ENCODE measurements around the gene ERC2. TPM values are rescaled to one million over a fixed set of nuclear protein-coding genes. Genes with fewer than 3 reads are reported as not detected.

The ERC2 gene
- polyA plus RNA-seq, 3 donors, result not detected

GRCh38 chr3:55701997-55702396 lies 766.3 kb downstream of the ERC2 start:
- intact Hi-C loops (cut with micrococcal nuclease), result no loop called here
- H3K27ac Mint-ChIP-seq, result no peak overlapping the region
- H3K27me3 ChIP-seq (ENCODE audit: control insufficient read depth in 2 of 2, insufficient read depth in 2 of 2, low read length in 2 of 2), result peaks cover 0 to 4% of the 10 kb centered on the region in 2 donors
- peaks cover 0 to 3% (median 2%) of the 10 kb centered on the region in 7 donors for H3K9me3 Mint-ChIP-seq
- no peaks in the 10 kb centered on the region for H3K4me1 ChIP-seq (ENCODE audit: control insufficient read depth in 1 of 2, insufficient read depth in 2 of 2, low read length in 2 of 2)
- DNase-seq, result no peak
- no peak overlapping the region for H3K9ac ChIP-seq (ENCODE audit: insufficient read depth, low read length, poor library complexity, severe bottlenecking)
- H4K20me1 ChIP-seq (ENCODE audit: insufficient read depth, low read length), result no peaks in the 10 kb centered on the region
- TF ChIP-seq CTCF (IDR thresholded peaks at IDR 0.05), result no peak
- WGBS (ENCODE audit: insufficient coverage), result 63% methylated on average over 1 of the region's 3 CpGs
- no peak overlapping the region for H3K4me3 Mint-ChIP-seq
- no peaks in the 10 kb centered on the region for H3K36me3 ChIP-seq (replicated peaks in 1 of 2; ENCODE audit: control insufficient read depth in 1 of 2, insufficient read depth in 2 of 2, low read length in 2 of 2)
- no peak overlapping the region for H3K4me2 ChIP-seq (replicated peaks; ENCODE audit: extremely low read depth, low read length, poor library complexity, severe bottlenecking)
- no peak overlapping the region for H3K27ac ChIP-seq (ENCODE audit: low read depth in 1 of 2, low read length in 2 of 2)
- H3K9me3 ChIP-seq (replicated peaks in 1 of 2; ENCODE audit: control insufficient read depth in 1 of 2, insufficient read depth in 1 of 2, low read length in 2 of 2), result peaks cover 0 to 3% of the 10 kb centered on the region in 2 donors
- H3K79me2 ChIP-seq (ENCODE audit: insufficient read depth, low read length), result no peaks in the 10 kb centered on the region
- no peak overlapping the region for H3K4me3 ChIP-seq (replicated peaks in 1 of 3; ENCODE audit: low read depth in 2 of 3, low read length in 3 of 3)
- no peak overlapping the region for H2AFZ ChIP-seq (ENCODE audit: insufficient read depth, low read depth, low read length, poor library complexity, severe bottlenecking)
- peaks cover 2 to 11% (median 3%) of the 10 kb centered on the region in 3 donors for H3K27me3 Mint-ChIP-seq (ENCODE audit: low read depth in 3 of 3)
- no peaks in the 10 kb centered on the region for H3K4me1 Mint-ChIP-seq
- H3K36me3 Mint-ChIP-seq, result no peaks in the 10 kb centered on the region

GRCh38 chr3:55698831-55699230 lies 769.4 kb downstream of the ERC2 start:
- no peak overlapping the region for H3K4me3 Mint-ChIP-seq
- peaks cover 0 to 11% (median 2%) of the 10 kb centered on the region in 3 donors for H3K27me3 Mint-ChIP-seq (ENCODE audit: low read depth in 3 of 3)
- H3K9me3 Mint-ChIP-seq, result peaks cover 0 to 5% (median 1%) of the 10 kb centered on the region in 7 donors
- DNase-seq, result no peak
- no peak overlapping the region for H3K9ac ChIP-seq (ENCODE audit: insufficient read depth, low read length, poor library complexity, severe bottlenecking)
- H3K4me3 ChIP-seq (replicated peaks in 1 of 3; ENCODE audit: low read depth in 2 of 3, low read length in 3 of 3), result no peak overlapping the region
- no peak overlapping the region for H2AFZ ChIP-seq (ENCODE audit: insufficient read depth, low read depth, low read length, poor library complexity, severe bottlenecking)
- no peaks in the 10 kb centered on the region for H3K4me1 ChIP-seq (ENCODE audit: control insufficient read depth in 1 of 2, insufficient read depth in 2 of 2, low read length in 2 of 2)
- H3K9me3 ChIP-seq (replicated peaks in 1 of 2; ENCODE audit: control insufficient read depth in 1 of 2, insufficient read depth in 1 of 2, low read length in 2 of 2), result peaks cover 0 to 3% of the 10 kb centered on the region in 2 donors
- no peaks in the 10 kb centered on the region for H3K79me2 ChIP-seq (ENCODE audit: insufficient read depth, low read length)
- no peaks in the 10 kb centered on the region for H3K36me3 ChIP-seq (replicated peaks in 1 of 2; ENCODE audit: control insufficient read depth in 1 of 2, insufficient read depth in 2 of 2, low read length in 2 of 2)
- H3K27ac Mint-ChIP-seq, result no peak overlapping the region
- H3K36me3 Mint-ChIP-seq, result no peaks in the 10 kb centered on the region
- WGBS (ENCODE audit: insufficient coverage), result 93% methylated on average over 2 of the region's 6 CpGs
- H3K4me1 Mint-ChIP-seq, result no peaks in the 10 kb centered on the region
- intact Hi-C loops (cut with micrococcal nuclease), result no loop called here
- peaks cover 0 to 6% of the 10 kb centered on the region in 2 donors for H3K27me3 ChIP-seq (ENCODE audit: control insufficient read depth in 2 of 2, insufficient read depth in 2 of 2, low read length in 2 of 2)
- H3K27ac ChIP-seq (ENCODE audit: low read depth in 1 of 2, low read length in 2 of 2), result no peak overlapping the region
- no peak overlapping the region for H3K4me2 ChIP-seq (replicated peaks; ENCODE audit: extremely low read depth, low read length, poor library complexity, severe bottlenecking)
- TF ChIP-seq CTCF (IDR thresholded peaks at IDR 0.05), result no peak
- H4K20me1 ChIP-seq (ENCODE audit: insufficient read depth, low read length), result no peaks in the 10 kb centered on the region

Data from CD14-positive monocyte (primary cell).